SK-N-MC (cell line): Measurements from ENCODE around the gene LRRC37A3.
"Not testable (repeated sequence)": the region's sequence is repeated elsewhere in the genome, so short reads cannot be mapped to it uniquely, and the experiment has no call there.

Experiments used
- DNase-seq: peaks from one replicate; pipeline ENCODE4 v3.0.0-alpha.2; 2011; ENCODE audit warnings: low read depth, low spot score
- H3K27ac ChIP-seq: fragments of 200-600 bp; sonication (generic); 2 replicates; pipeline ENCODE4 v1.5.1; 2016; ENCODE audit warnings: mixed run types
- H3K36me3 ChIP-seq: fragments of 200-600 bp; sonication (generic); 2 replicates; pipeline ENCODE4 v1.6.1; 2017; ENCODE audit warnings: antibody characterized with exemption, low read length, mixed read lengths; ENCODE audit not compliant: insufficient read depth
- H3K4me3 ChIP-seq: fragments of 200-600 bp; sonication (generic); 2 replicates; pipeline ENCODE4 v1.5.1; 2016
- H3K9ac ChIP-seq: fragments of 200-600 bp; sonication (generic); 2 replicates; pipeline ENCODE4 v1.8.0; 2017; ENCODE audit warnings: mixed run types, mixed read lengths; ENCODE audit not compliant: insufficient read length
- H3K9me3 ChIP-seq: fragments of 200-600 bp; sonication (generic); 2 replicates; pipeline ENCODE4 v1.6.1; 2017; ENCODE audit warnings: low read depth, mild to moderate bottlenecking, antibody characterized with exemption, low read length, moderate library complexity, mixed read lengths
- POLR2AphosphoS5 ChIP-seq: IDR thresholded peaks from 2 replicates; pipeline ENCODE4 v1.6.1; 2012; ENCODE audit warnings: mild to moderate bottlenecking, low read depth, low read length, borderline replicate concordance

LRRC37A3 gene

GRCh38 chr17:64843918-64844317, 75.4 kb downstream of the LRRC37A3 start:
- not testable (repeated sequence) for H3K4me3 ChIP-seq, H3K27ac ChIP-seq, H3K36me3 ChIP-seq, H3K9ac ChIP-seq, DNase-seq, H3K9me3 ChIP-seq

- DNase-seq, H3K9ac ChIP-seq, H3K36me3 ChIP-seq, H3K27ac ChIP-seq, H3K4me3 ChIP-seq, H3K9me3 ChIP-seq: not testable (repeated sequence)
These were observed 76.4 kb downstream of the LRRC37A3 start for GRCh38 chr17:64842900-64843299.

GRCh38 chr17:64840960-64841359, 78.3 kb downstream of the LRRC37A3 start:
- H3K9ac ChIP-seq, H3K36me3 ChIP-seq, H3K9me3 ChIP-seq, DNase-seq, H3K27ac ChIP-seq, H3K4me3 ChIP-seq: not testable (repeated sequence)

GRCh38 chr17:64838513-64838912, 80.8 kb downstream of the LRRC37A3 start:
- not testable (repeated sequence) for H3K36me3 ChIP-seq, H3K27ac ChIP-seq, DNase-seq, H3K9ac ChIP-seq, H3K4me3 ChIP-seq, H3K9me3 ChIP-seq

- H3K9me3 ChIP-seq, H3K36me3 ChIP-seq, DNase-seq, H3K27ac ChIP-seq: not testable (repeated sequence)
- peak overlapping the region; percentile 59 for H3K9ac ChIP-seq
- 0 out of 2 replicates have a peak, but pooled peaks have one; percentile 8 for TF ChIP-seq POLR2AphosphoS5
- H3K4me3 ChIP-seq: peak overlapping the region; percentile 76
These were observed 82.1 kb downstream of the LRRC37A3 start for GRCh38 chr17:64837018-64837761.

GRCh38 chr17:64836623-64837017, 82.7 kb downstream of the LRRC37A3 start:
- Histone ChIP-seq H3K4me3 (peak overlapping the region; percentile 76), H3K9ac (peak overlapping the region; percentile 59)
- H3K27ac ChIP-seq, H3K36me3 ChIP-seq, DNase-seq, H3K9me3 ChIP-seq: not testable (repeated sequence)

- not testable (repeated sequence) for H3K27ac ChIP-seq, H3K36me3 ChIP-seq, DNase-seq
These were observed 85.2 kb downstream of the LRRC37A3 start for GRCh38 chr17:64834060-64834459.

GRCh38 chr17:64830631-64831040, 88.6 kb downstream of the LRRC37A3 start:
- H3K4me3 ChIP-seq, H3K36me3 ChIP-seq, H3K9me3 ChIP-seq, H3K9ac ChIP-seq, DNase-seq, H3K27ac ChIP-seq: not testable (repeated sequence)

More at GRCh38 chr17:64834060-64834459, 85.2 kb downstream of the LRRC37A3 start:
- H3K9me3 ChIP-seq, H3K9ac ChIP-seq, H3K4me3 ChIP-seq: not testable (repeated sequence)

GRCh38 chr17:64829824-64830630, 89.3 kb downstream of the LRRC37A3 start:
- H3K9me3 ChIP-seq, H3K27ac ChIP-seq, H3K9ac ChIP-seq, H3K4me3 ChIP-seq, DNase-seq, H3K36me3 ChIP-seq: not testable (repeated sequence)

- H3K36me3 ChIP-seq, H3K9ac ChIP-seq, H3K27ac ChIP-seq, H3K9me3 ChIP-seq, DNase-seq, H3K4me3 ChIP-seq: not testable (repeated sequence)
These were observed 90.2 kb downstream of the LRRC37A3 start for GRCh38 chr17:64829068-64829467.

- not testable (repeated sequence) for H3K27ac ChIP-seq
These were observed 100.4 kb downstream of the LRRC37A3 start for GRCh38 chr17:64818904-64819303.

GRCh38 chr17:64815833-64816198, 103.5 kb downstream of the LRRC37A3 start:
- H3K27ac ChIP-seq, H3K4me3 ChIP-seq, H3K9ac ChIP-seq, H3K36me3 ChIP-seq, DNase-seq, H3K9me3 ChIP-seq: not testable (repeated sequence)

More at GRCh38 chr17:64818904-64819303, 100.4 kb downstream of the LRRC37A3 start:
- H3K36me3 ChIP-seq, H3K4me3 ChIP-seq, H3K9ac ChIP-seq, H3K9me3 ChIP-seq, DNase-seq: not testable (repeated sequence)

GRCh38 chr17:64814993-64815832, 104.1 kb downstream of the LRRC37A3 start:
- not testable (repeated sequence) for H3K4me3 ChIP-seq, H3K27ac ChIP-seq, H3K9ac ChIP-seq, H3K9me3 ChIP-seq, H3K36me3 ChIP-seq, DNase-seq
